Measurements from ENCODE around the gene TRDN.

The TRDN gene

GRCh38 chr6:123415844-123416468 lies 220.8 kb downstream of the TRDN start:
- Histone ChIP-seq H3K4me3 (ENCODE audit: low read depth, low read length) (no peak overlapping the region), H3K27ac (ENCODE audit: extremely low read depth, low read depth, low read length) (no peak overlapping the region), H3K9me3 (ENCODE audit: control insufficient read depth, insufficient read depth, low read depth, low read length) (no peaks in the 10 kb centered on the region), H3K36me3 (ENCODE audit: control insufficient read depth in 2 of 2, insufficient read depth in 1 of 2, low read length in 2 of 2) (no peaks in the 10 kb centered on the region), H3K4me1 (ENCODE audit: control insufficient read depth, insufficient read depth, low read length) (no peaks in the 10 kb centered on the region)
- CTCF ChIA-PET, result interaction anchor here (0.6 to 4.6 kb wide), 8 partner anchors 12 to 1439 kb away, joined by 3 to 39 read pairs (median 4); no protein-coding TSS in a partner anchor
- TF ChIP-seq ZNF169 (tag by site-specific recombination; IDR thresholded peaks at IDR 0.05), result no peak
- TF ChIP-seq ZNF654 (tag by site-specific recombination; IDR thresholded peaks at IDR 0.05; ENCODE audit: low read depth), result peak; percentile 71
- TF ChIP-seq ZNF660 (tag by site-specific recombination; IDR thresholded peaks at IDR 0.05), result peak; percentile 48; the same call in 1 of the 2 replicates
- TF ChIP-seq ZNF776 (tag by site-specific recombination; IDR thresholded peaks at IDR 0.05; ENCODE audit: borderline replicate concordance), result no peak
- 0 out of 2 replicates have a peak, but pooled peaks have one; percentile 14 for TF ChIP-seq CTCF (tag by site-specific recombination; IDR thresholded peaks at IDR 0.05)
- POLR2A ChIA-PET, result no interaction called here

- TF ChIP-seq ZNF76 (tag by site-specific recombination; IDR thresholded peaks at IDR 0.05; ENCODE audit: borderline replicate concordance, low read depth) (no peak), ZNF223 (tag by site-specific recombination; IDR thresholded peaks at IDR 0.05) (no peak), ZNF174 (tag by site-specific recombination; IDR thresholded peaks at IDR 0.05) (no peak), REPIN1 (tag by site-specific recombination; IDR thresholded peaks at IDR 0.05; ENCODE audit: low read depth) (no peak), ZNF701 (tag by site-specific recombination; IDR thresholded peaks at IDR 0.05) (no peak)
- Histone ChIP-seq H3K4me3 (ENCODE audit: low read depth, low read length) (no peak overlapping the region), H3K27ac (ENCODE audit: extremely low read depth, low read depth, low read length) (no peak overlapping the region), H3K9me3 (ENCODE audit: control insufficient read depth, insufficient read depth, low read depth, low read length) (no peaks in the 10 kb centered on the region), H3K36me3 (ENCODE audit: control insufficient read depth in 2 of 2, insufficient read depth in 1 of 2, low read length in 2 of 2) (no peaks in the 10 kb centered on the region), H3K4me1 (ENCODE audit: control insufficient read depth, insufficient read depth, low read length) (no peaks in the 10 kb centered on the region)
- ChIA-PET CTCF (interaction anchor here (0.9 to 1.2 kb wide), 2 partner anchors 11 to 310 kb away, joined by 4 to 5 read pairs; no protein-coding TSS in a partner anchor), POLR2A (no interaction called here)
Measured at GRCh38 chr6:123404975-123405374, 231.8 kb downstream of the TRDN start.

GRCh38 chr6:123402052-123402451 lies 234.7 kb downstream of the TRDN start:
- CTCF ChIA-PET, result interaction anchor here (0.7 to 2.3 kb wide), 2 partner anchors 8 to 368 kb away, joined by 3 to 7 read pairs; no protein-coding TSS in a partner anchor
- H3K4me3 ChIP-seq (ENCODE audit: low read depth, low read length), result no peak overlapping the region
- TF ChIP-seq ZFHX2 (tag by site-specific recombination; conservative IDR thresholded peaks at IDR 0.05) (no peak), ZNF692 (tag by site-specific recombination; IDR thresholded peaks at IDR 0.05) (no peak), YY1 (tag by site-specific recombination; IDR thresholded peaks at IDR 0.05) (no peak), ZNF501 (tag by site-specific recombination; IDR thresholded peaks at IDR 0.05) (no peak), KLF1 (tag by site-specific recombination; IDR thresholded peaks at IDR 0.05) (no peak), ZSCAN4 (tag by site-specific recombination; IDR thresholded peaks at IDR 0.05) (no peak), ZNF37A (tag by site-specific recombination; IDR thresholded peaks at IDR 0.05) (no peak), ZNF202 (tag by site-specific recombination; IDR thresholded peaks at IDR 0.05; ENCODE audit: borderline replicate concordance) (no peak), ZNF266 (tag by site-specific recombination; IDR thresholded peaks at IDR 0.05; ENCODE audit: low read depth) (no peak), ZNF274 (IDR thresholded peaks at IDR 0.05; ENCODE audit: low read length) (no peak), ZNF274 (tag by site-specific recombination; IDR thresholded peaks at IDR 0.05; ENCODE audit: borderline replicate concordance) (no peak), HOXD13 (CRISPR knock-in tag; IDR thresholded peaks at IDR 0.05; ENCODE audit: borderline replicate concordance) (no peak), ZNF292 (tag by site-specific recombination; IDR thresholded peaks at IDR 0.05; ENCODE audit: borderline replicate concordance, low read depth) (no peak), ZNF426 (tag by site-specific recombination; IDR thresholded peaks at IDR 0.05) (no peak), ZSCAN23 (tag by site-specific recombination; IDR thresholded peaks at IDR 0.05) (no peak), OSR2 (tag by site-specific recombination; IDR thresholded peaks at IDR 0.05) (no peak), ZNF624 (tag by site-specific recombination; IDR thresholded peaks at IDR 0.05) (no peak), ZNF114 (tag by site-specific recombination; IDR thresholded peaks at IDR 0.05) (no peak)
- no peaks in the 10 kb centered on the region for H3K4me1 ChIP-seq (ENCODE audit: control insufficient read depth, insufficient read depth, low read length)
- no peaks in the 10 kb centered on the region for H3K36me3 ChIP-seq (ENCODE audit: control insufficient read depth in 2 of 2, insufficient read depth in 1 of 2, low read length in 2 of 2)
- H3K9me3 ChIP-seq (ENCODE audit: control insufficient read depth, insufficient read depth, low read depth, low read length), result no peaks in the 10 kb centered on the region
- H3K27ac ChIP-seq (ENCODE audit: extremely low read depth, low read depth, low read length), result no peak overlapping the region
- POLR2A ChIA-PET, result interaction anchor here (0.7 kb wide), 1 partner anchor 19 kb away, joined by 5 read pairs; no protein-coding TSS in a partner anchor

Measured in HEK293 (cell line).